AG04449 (cell line): Measurements from ENCODE around the gene WASF2.
A peak's percentile ranks its signal among the peaks of the same experiment; 100 is the strongest.

Source experiments
- CTCF ChIA-PET: fragments of 350-600 bp; formaldehyde crosslinking; extraction: SDS; loops from one replicate; lab custom pipeline; 2021; ENCODE audit warnings: antibody characterized with exemption; lab: Yijun Ruan, JAX
- POLR2A ChIA-PET: fragments of 400-600, 350-600 bp; formaldehyde crosslinking; extraction: SDS; loops from one replicate; lab custom pipeline; 2020; ENCODE audit warnings: antibody characterized with exemption, inconsistent platforms; lab: Yijun Ruan, JAX
- DNase-seq: peaks from one replicate; pipeline ENCODE4 v3.0.0-alpha.2; 2010; ENCODE audit warnings: low read depth, low spot score
- H3K4me3 ChIP-seq: 2 replicates; pipeline ENCODE4 v1.5.1; 2011; ENCODE audit warnings: low read depth, mild to moderate bottlenecking, control low read depth, low read length
- CTCF ChIP-seq: IDR thresholded peaks from one replicate; pipeline ENCODE4 v1.5.1; 2011; ENCODE audit warnings: mild to moderate bottlenecking, moderate library complexity, low read length, control low read depth, inconsistent platforms; ENCODE audit not compliant: insufficient read depth; ENCODE audit errors: missing control alignments

Gene WASF2

GRCh38 chr1:27393641-27394281, 96.2 kb downstream of the WASF2 start:
- TF ChIP-seq CTCF: no peak
- POLR2A ChIA-PET: no interaction called here
- DNase-seq: no peak
- CTCF ChIA-PET: interaction anchor here (0.6 to 15.7 kb wide), 13 partner anchors 10 to 349 kb away, joined by 3 to 671 read pairs (median 23); partner anchors contain the start of genes AHDC1 and MAP3K6
- H3K4me3 ChIP-seq: no peak overlapping the region

- peak overlapping the region; percentile 71 for H3K4me3 ChIP-seq
- POLR2A ChIA-PET: no interaction called here
- no peak for TF ChIP-seq CTCF
- no peak for DNase-seq
- CTCF ChIA-PET: interaction anchor here (0.6 to 15.7 kb wide), 11 partner anchors 11 to 293 kb away, joined by 3 to 671 read pairs (median 3); partner anchors contain the start of genes AHDC1 and MAP3K6
Measured at GRCh38 chr1:27392778-27393635, 97.0 kb downstream of the WASF2 start.

- POLR2A ChIA-PET: no interaction called here
- no peak for DNase-seq
- TF ChIP-seq CTCF: peak; percentile 83
- CTCF ChIA-PET: interaction anchor here (1.0 to 15.9 kb wide), 25 partner anchors 10 to 348 kb away, joined by 3 to 442 read pairs (median 8); partner anchors contain the start of genes CD164L2 and MAP3K6
- H3K4me3 ChIP-seq: peak within 1 kb of the TSS; percentile 71
Measured at GRCh38 chr1:27392096-27392777, 97.7 kb downstream of the WASF2 start, which contains the start of gene GPR3. TSS of gene GPR3 (plus strand) at chr1:27392622. CDS start at chr1:27393799, 1,177 bp downstream.

- DNase-seq: no peak
- ChIA-PET CTCF (interaction anchor here (0.6 to 15.9 kb wide), 30 partner anchors 10 to 348 kb away, joined by 3 to 442 read pairs (median 6); partner anchors contain the start of genes CD164L2 and MAP3K6), POLR2A (interaction anchor here (1.0 kb wide), 1 partner anchor 92 kb away, joined by 3 read pairs; no protein-coding TSS in a partner anchor)
Measured at GRCh38 chr1:27391511-27392095, 98.4 kb downstream of the WASF2 start.

More at GRCh38 chr1:27391511-27392095, 98.4 kb downstream of the WASF2 start:
- peak overlapping the region; percentile 71 for H3K4me3 ChIP-seq
- no peak for TF ChIP-seq CTCF
